HG03521 (cell line): ENCODE data around the gene RHBDL1.
"Not testable (repeated sequence)": the region's sequence is repeated elsewhere in the genome, so short reads cannot be mapped to it uniquely, and the experiment has no call there.

Experiments
- ATAC-seq: cut with Tn5 transposase; IDR thresholded peaks from one replicate; pipeline ENCODE4 v1.9.1; 2021; ENCODE audit warnings: mild to moderate bottlenecking, moderate library complexity; ENCODE audit not compliant: unreplicated experiment

The RHBDL1 gene

DNA sequence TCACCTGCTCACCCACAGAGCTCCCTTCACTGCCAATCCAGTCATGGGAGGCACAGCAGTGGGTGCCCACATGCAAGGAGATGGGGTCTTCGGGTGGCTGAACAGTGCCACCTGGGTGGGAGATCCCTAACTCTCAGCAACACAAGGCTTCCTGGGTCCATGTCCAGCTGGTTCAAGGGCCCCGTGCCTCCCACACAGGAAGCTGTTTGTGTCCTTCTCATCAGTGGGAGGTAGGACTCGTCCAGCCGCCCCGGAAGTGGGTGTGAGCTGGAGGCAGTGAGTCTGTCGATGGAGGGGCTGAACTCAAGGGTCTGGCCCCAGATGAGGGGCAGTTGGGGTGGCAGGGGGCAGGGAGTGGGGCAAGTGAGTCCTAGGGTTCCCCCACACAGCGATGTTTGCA lies 28.6 kb downstream of the RHBDL1 start:
- no peak for ATAC-seq

DNA sequence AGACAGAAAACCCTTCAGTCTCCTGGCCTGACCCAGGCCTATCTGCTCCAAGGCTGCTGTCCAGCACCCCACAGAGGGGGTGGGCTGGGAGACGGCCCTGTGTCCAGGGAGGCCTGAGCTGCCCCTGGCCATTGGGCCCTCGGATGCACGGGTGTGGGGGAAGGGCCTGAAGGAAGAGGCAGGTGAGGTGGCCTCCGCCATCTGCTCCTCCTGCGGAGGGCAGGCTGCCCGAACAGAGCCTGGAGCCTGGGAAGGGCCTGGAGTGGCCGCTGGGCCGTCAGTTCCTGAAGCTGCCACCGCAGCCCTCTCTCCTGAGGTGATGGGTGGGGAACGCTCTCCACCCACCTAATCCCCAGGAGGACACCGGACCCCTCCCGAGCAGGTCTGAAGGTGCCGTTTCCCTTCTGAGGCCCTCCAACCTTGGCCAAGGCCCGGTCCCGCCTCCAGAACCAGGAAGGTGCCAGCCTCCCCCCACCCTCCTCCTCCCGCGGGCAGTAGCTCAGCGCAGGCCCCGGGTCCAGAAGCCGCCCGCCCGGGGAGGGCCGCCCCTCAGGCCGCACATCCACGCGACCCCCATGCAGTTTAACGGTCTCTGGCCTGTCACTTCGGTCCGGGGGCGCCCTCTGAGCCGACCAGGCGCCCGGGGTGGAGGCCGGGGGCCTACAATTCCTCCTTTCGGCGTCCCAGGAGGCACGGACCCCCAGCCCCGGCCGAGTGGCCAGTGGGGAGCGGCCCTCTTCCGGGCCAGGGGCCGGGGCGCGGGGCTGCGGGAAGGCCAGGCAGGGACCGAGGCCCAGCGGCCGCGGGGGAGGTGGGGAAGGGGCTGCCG lies 29.3 kb downstream of the RHBDL1 start:
- no peak for ATAC-seq

DNA sequence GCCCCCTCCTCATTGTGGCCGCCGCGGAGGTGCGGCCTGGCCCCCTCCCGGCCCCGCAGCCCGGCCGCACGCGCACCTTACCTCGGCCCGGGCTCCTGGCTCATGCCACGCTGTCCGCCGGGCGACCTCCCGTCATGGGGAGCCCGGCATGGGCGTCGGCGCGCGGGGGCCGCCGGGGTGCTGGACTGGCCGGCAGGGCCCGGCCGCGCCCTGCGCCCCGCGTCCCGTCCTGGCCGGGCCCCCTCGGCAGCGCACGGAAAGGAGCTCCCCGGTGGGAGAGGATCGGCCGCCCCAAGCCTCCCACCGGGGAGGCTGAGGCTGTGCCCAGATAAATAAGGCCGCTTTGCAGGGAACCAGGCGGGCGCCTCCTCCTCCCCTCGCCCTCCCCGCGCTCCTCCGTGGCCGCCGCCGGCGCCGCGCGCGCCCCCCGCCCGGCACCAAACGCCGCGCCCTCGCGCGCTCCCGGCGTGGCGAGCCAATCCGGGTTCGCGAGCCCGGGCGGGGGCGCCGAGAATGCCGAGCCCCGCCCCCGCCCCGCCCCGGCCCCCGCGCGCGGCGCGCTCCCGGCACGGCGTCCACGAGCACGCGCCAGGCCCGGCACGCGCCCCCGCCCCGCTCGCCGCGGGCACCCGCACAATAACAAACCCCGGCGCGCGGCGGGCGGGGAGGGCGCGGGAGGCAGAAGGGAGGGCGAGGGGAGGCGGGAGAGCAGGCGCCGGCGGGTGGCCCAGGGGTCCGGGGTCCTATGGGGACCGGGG lies 30.1 kb downstream of the RHBDL1 start, which contains the start of gene FBXL16:
Gene FBXL16 (minus strand): TSS at position 371 of the 758 bp plus-strand sequence. CDS start 8,396 bp downstream, outside the sequence.
- no peak for ATAC-seq

DNA sequence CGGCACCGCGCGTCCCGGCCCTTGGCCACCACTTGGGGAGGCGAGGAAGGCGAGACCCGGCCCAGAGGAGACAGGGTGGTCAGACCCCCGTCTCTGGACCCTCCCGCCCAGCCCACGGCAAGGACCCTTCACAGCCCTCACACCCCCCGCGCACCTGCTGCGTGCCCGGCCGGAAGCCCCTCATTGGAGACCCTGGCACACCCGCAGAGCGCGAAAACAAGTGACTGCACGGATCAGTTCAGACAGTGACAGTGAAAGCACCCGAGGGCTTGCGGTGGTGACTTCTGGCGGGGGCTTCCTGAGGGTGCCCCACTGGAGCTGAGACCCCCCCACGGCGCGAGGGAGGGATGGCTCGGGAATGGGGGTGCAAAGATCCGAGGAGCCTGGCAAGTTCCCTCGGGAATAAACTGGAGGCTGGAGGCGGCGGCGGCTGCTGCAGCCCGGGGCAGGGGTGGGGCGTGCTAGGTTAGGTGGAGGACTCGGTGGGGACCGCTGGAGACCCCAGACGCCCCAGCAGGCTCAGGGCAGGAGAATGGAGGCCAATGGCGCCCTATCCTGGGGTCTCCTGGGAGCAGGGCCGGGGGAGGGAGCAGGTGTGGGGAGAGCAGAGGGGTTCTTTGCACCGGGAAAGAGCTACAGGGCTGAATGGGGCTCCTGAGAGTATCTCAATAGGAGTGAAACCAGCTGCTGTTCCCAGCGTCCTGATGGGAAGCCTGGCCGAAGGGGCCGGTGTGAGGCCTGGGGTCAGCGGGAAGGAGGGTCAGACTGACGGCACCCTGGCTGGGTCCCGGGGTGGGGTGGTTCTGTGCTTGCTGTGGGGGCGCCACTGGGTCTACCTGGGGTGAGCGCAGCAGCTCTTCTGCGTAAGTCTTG lies 31.0 kb downstream of the RHBDL1 start:
- ATAC-seq, result no peak

DNA sequence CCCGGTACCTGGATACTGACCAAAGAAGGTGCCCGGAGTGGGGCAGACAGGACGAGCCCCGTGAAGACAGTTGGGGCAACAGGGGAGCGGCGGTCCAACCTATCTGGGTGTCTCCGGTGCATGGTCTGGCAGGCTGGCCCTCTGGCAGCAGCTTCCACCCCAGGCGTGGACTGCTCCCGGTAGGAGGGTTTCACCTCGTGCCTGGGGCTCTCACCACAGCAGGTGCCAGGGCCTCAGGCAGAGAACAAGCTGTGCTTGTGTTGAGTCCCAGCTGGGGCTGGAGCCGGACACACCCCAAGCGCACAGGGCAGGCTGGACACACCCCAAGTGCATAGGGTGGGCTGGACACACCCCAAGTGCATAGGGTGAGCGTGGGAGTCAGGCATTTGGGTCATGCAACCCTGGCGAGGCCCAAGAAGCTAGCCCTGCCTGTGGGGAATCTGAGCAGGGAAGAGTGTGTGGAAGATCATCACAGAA lies 31.6 kb downstream of the RHBDL1 start:
- no peak for ATAC-seq

DNA sequence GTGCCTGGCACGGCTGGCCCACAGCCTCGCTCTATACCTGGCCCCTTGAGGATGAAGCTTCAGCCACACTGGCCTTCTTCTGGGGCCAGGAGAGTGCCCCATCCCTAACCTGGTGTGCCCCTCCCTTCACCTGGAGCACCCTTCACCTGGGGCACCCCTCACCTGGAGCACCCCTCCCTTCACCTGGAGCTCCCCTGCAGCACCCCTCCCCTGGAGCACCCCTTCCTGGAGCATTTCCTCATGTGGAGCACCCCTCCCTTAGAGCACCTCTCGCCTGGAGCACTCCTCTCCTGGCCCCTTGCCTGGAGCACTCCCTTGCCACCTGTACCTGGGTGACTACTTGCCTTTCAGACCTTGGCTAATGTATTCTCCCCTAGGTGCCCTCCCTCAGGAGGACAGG lies 32.5 kb downstream of the RHBDL1 start:
- ATAC-seq, result no peak

DNA sequence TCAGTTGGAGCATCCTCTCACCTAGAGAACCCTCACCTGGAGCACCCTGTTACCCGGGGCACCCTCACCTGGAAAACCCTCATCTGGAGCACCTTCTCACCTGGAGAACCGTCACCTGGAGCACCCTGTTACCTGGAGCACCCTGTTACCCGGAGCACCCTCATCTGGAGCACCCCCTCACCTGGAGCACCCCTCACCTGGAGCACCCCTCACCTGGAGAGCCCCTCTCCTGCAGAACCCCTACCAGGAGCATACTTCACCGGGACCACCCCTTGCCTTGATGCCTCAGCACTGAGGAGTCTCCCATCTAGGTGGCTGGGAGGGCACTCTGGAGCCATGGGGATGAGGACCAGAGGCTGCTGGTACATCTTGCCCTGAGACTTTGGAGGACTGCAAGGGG lies 33.5 kb downstream of the RHBDL1 start:
- ATAC-seq, result no peak

DNA sequence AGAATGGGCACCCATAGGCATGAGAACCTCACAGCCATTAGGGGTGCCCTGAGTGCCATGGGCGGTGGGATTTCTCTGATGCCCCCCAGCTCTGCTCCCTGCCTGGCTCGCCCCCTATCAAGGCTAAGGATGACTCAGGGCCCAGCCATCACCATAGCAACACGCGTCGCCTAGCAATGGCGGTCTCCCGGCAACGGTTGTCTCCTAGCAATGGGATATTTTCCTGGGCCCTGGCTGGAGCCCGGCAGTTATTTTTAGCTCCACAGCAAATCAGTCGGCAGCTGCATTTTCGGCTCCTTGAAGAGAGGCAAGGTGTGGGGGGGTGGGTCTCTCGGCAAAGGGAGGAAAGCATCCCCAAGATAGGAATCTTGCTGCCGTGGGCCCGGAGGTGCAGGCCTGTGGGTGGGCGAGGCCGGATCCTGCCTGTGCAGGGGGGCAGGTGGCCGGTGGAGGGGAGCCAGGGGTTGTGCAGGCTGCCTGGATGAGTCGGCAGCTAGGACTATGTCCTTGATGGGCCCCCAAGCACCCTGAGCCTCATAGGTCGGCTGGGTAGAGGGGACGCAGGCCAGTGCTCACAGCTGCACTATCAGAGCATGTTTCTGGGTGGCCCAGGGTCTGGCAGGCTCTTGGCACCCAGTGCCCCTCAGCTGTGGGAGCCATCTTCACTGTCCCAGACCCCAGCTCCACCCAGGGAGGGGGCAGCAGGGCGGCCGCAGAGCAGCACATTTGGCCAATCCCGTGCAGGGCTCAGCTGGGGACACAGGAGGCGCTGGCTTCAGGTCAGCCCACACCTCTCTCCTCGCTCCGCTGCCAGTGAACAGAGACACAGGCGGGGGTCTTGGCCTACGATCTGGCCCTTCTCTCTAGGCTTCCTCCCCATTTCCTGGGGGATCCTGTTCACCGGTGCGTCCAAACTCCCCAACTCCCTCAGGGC lies 34.4 kb downstream of the RHBDL1 start:
- ATAC-seq, result no peak

DNA sequence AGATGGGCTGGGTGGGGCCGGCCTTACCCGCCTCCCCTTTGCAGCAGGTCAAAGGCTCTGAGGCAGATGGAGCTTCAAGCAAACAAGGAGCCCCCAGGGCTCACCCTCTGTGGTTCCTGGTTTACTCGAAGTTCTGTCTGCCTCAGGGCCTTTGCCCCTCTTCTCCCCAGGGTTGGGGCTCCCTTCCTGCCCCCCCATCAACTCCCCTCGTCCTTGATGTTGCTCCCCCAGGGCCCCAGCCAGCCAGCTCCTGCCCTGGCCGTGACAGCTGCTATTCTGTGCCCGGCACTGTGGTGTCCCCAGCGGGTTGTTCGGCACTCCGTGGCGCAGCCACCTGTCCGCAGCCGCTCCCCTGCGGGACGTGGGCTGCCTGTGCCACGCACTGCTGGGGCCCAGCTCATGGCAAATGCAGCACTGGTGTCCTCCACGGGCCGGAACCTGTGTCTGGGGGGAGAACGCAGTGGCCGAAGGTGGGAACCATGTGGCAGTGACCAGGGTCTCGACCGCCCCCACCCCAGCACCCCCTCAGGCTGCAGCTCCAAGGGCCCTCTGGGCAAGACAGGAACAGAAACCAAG lies 35.1 kb downstream of the RHBDL1 start:
- no peak for ATAC-seq

DNA sequence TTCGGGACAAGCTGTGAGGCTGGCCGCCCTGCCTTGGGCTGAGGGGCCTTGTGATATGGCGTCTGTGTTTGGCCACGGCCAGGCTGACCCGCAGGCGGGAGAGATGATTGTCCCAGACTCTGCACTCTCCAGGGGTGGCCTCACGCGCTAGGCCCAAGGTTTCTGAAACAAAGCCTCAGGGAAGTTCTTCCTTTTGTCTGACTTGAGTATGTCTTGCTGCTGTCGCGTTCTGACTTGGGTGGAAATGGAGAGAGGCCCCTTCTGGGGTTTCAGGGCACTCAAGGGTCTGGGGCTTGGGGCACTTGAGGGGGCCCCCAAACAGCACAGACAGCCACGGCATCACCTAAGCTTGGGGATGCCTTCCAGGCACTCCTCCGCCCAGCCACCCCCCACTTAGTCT lies 35.6 kb downstream of the RHBDL1 start:
- no peak for ATAC-seq

DNA sequence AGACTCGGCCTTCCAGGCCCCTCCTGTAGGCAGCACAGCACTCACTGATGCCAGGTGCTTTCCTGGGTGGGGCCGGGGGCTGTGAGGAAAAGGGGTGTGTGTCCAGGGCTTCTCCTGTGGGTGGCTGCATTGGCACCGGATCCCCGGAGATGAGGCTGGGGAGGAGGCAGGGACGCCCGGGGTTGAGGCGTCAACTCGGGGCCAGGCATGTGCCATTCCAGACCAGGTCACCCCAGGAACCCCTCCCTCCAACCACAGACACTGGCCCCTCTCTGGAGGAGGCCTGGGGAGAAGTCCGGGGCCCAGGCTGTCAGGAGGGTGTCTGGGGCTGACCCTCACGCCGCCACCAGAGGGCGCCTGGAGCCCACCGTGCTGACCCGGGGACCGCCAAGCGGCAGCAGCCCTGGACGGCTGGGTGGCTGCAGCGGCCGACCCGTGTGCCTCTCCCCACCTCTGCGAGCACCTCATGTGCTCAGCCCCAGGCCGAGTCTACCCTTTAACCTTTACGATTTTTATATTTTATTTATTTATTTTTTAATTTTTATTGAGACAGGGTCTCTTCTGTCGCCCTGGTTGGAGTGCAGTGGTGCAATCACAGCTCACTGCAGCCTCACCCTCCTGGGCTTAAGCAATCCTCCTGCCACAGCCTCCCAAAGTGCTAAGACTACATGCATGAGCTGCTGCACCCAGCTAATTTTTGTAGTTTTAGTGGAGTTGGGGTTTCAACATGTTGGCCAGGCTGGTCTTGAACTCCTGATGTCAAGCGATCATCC lies 36.3 kb downstream of the RHBDL1 start:
- no peak for ATAC-seq

DNA sequence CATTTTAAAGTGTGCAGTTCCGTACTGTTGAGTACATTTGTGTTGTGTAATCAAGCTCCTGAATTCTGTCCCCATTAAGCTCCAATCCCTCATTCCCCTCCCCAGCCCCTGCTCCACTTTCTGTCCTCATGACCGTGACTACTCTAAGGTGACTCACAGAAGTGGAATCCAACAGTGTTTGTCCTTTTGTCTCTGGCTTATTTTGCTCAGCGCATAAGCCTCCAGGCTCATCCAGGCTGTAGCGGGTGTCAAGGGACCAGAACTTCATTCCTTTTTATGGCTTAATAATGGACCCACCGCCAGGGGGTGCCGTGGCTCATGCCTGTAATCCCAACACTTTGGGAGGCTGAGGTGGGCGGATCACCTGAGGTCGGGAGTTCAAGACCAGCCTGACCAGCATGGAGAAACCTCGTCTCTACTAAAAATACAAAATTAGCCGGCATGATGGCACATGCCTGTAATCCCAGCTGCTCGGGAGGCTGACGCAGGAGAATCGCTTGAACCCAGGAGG lies 37.3 kb downstream of the RHBDL1 start:
- ATAC-seq, result not testable (repeated sequence)

DNA sequence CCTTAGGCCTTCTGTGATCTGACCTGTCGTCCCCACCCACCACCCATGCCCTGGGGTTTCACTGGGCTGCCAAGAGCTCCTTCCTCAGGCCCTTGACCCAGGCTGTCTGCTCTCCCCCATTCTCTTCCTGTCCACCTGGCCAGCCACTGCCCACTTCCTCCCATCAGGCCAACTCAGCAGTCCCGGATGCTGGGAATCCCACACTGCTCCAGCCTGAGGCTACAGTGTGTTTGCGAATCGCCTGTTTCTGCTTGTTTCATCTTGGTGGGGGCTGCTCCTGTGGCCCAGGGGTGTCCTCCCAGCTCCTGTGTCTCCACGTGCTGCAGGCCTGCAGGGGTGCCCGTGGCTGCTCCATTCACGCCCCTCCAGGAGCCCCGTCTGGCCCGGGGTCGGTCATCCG lies 38.6 kb downstream of the RHBDL1 start:
- no peak for ATAC-seq

DNA sequence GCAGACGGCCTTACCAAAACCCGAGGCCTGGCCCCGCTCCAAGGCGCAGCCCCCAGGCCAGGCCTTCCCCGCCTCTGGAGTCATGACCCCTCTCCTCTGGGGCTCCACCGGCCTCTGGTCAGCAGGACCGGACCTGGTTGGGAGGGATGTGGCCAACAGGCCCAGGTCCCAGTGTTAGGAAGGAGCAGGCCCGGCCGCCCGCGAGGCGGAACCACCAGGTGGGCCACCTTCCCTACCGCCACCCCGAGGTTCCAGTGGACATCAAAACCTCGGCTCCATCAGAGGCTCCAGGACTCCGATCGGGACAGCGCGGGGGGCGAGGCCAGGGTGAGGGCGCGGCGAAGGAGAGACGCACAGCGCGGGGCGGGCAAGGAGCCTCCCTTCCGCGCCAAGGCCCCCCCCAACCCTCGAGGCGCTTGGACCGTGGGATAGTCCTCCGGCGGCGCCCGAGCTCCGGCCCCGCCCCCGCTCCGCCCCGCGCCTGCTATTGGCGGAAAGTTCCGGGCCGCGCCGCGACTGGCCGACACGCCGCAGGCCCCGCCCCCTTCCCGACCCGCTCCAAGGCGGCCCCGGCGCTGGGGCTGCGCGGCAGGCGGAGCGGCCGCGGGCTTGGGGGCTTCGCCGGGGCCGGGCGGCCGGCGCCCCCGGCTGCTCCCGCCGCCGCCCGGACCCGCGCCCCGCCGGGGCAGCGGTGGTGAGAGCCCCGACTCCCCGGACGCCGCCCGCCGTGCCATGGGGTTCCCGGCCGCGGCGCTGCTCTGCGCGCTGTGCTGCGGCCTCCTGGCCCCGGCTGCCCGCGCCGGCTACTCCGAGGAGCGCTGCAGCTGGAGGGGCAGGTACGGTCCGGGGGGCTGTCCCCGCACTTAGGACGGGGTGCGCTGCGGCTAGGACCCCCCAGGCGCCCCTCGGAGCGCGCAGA lies 39.3 kb downstream of the RHBDL1 start, which contains the start of gene METRN:
Gene METRN (plus strand): TSS at position 561 of the 919 bp plus-strand sequence. CDS start 172 bp downstream, at position 733.
- ATAC-seq, result peak; percentile 74

DNA sequence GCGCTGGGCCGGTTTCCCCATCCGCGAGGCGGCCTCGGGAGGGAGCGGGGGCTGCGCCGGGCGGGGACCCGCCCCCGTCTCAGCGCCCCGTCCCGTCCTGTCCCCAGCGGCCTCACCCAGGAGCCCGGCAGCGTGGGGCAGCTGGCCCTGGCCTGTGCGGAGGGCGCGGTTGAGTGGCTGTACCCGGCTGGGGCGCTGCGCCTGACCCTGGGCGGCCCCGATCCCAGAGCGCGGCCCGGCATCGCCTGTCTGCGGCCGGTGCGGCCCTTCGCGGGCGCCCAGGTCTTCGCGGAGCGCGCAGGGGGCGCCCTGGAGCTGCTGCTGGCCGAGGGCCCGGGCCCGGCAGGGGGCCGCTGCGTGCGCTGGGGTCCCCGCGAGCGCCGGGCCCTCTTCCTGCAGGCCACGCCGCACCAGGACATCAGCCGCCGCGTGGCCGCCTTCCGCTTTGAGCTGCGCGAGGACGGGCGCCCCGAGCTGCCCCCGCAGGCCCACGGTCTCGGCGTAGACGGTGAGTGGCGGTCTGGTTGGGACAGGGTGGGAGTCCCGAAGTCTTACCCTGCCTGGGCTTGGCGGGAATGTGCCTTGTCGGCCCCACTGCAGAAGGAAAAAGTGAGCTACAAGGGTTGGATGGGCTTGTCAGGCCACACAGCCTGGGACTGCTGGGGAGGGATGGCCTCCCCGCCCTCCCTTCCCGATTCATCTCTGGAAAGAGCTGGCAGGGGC lies 40.2 kb downstream of the RHBDL1 start:
- ATAC-seq, result no peak

DNA sequence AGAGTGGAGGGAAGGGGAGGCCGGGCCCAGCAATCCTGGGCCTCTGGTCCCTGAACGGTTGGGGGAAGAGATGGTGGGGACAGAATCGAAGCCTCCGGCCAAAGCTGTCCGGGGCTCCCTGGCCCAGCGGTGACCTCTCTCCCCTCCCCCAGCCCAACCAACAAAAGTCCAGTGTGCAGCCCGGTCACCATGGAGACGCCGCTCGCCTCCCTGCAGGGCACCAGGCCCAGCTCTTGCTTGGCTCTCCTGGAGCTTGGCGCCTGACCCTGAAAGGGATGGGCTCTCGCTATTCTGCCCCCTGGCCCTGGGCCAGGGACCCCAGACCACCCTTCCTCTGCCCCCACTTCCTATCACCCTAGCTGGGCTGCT lies 40.7 kb downstream of the RHBDL1 start:
- no peak for ATAC-seq
